NCI-H128 (cell line): ENCODE measurements around the gene B4GALT6.

Experiments
- DNase-seq: peaks from one replicate; lab custom pipeline; 2025; ENCODE audit not compliant: unreplicated experiment; lab: John Stamatoyannopoulos, UW

The B4GALT6 gene

GRCh38 chr18:31634331-31634713 lies 50.1 kb downstream of the B4GALT6 start:
- DNase-seq, result no peak

- DNase-seq, result no peak
These were observed 50.7 kb downstream of the B4GALT6 start for GRCh38 chr18:31633392-31634330.

- DNase-seq, result no peak
These were observed 52.0 kb downstream of the B4GALT6 start for GRCh38 chr18:31632356-31632755.

- no peak for DNase-seq
These were observed 52.9 kb downstream of the B4GALT6 start for GRCh38 chr18:31631526-31631925.

- DNase-seq, result no peak
These were observed 53.8 kb downstream of the B4GALT6 start for GRCh38 chr18:31630549-31630948.

- no peak for DNase-seq
These were observed 58.0 kb downstream of the B4GALT6 start for GRCh38 chr18:31626409-31626808.

GRCh38 chr18:31624892-31625640 lies 59.3 kb downstream of the B4GALT6 start:
- DNase-seq, result no peak

- no peak for DNase-seq
These were observed 65.1 kb downstream of the B4GALT6 start for GRCh38 chr18:31619291-31619690.

GRCh38 chr18:31618801-31619200 lies 65.6 kb downstream of the B4GALT6 start:
- DNase-seq, result no peak

- DNase-seq, result no peak
These were observed 67.2 kb downstream of the B4GALT6 start for GRCh38 chr18:31617031-31617717.

- DNase-seq, result no peak
These were observed 67.8 kb downstream of the B4GALT6 start for GRCh38 chr18:31616586-31616985.

- no peak for DNase-seq
These were observed 70.3 kb downstream of the B4GALT6 start for GRCh38 chr18:31614044-31614443.

- DNase-seq, result no peak
These were observed 72.3 kb downstream of the B4GALT6 start for GRCh38 chr18:31612124-31612523.

- no peak for DNase-seq
These were observed 72.9 kb downstream of the B4GALT6 start for GRCh38 chr18:31611511-31611910.

- no peak for DNase-seq
These were observed 73.8 kb downstream of the B4GALT6 start for GRCh38 chr18:31610286-31611205.

GRCh38 chr18:31609886-31610285 lies 74.5 kb downstream of the B4GALT6 start:
- no peak for DNase-seq

- no peak for DNase-seq
These were observed 77.0 kb downstream of the B4GALT6 start for GRCh38 chr18:31607384-31607783.

GRCh38 chr18:31606265-31606664 lies 78.1 kb downstream of the B4GALT6 start:
- no peak for DNase-seq

GRCh38 chr18:31603315-31603714 lies 81.1 kb downstream of the B4GALT6 start:
- DNase-seq, result no peak

- no peak for DNase-seq
These were observed 86.2 kb downstream of the B4GALT6 start for GRCh38 chr18:31598021-31598805.
